ENCODE data around the gene IGFBPL1. TPM values are rescaled to one million over a fixed set of nuclear protein-coding genes. Genes with fewer than 3 reads are reported as not detected.

IGFBPL1 gene
- total RNA-seq, 1 experiment from 2014 or later: 37.9 TPM

DNA sequence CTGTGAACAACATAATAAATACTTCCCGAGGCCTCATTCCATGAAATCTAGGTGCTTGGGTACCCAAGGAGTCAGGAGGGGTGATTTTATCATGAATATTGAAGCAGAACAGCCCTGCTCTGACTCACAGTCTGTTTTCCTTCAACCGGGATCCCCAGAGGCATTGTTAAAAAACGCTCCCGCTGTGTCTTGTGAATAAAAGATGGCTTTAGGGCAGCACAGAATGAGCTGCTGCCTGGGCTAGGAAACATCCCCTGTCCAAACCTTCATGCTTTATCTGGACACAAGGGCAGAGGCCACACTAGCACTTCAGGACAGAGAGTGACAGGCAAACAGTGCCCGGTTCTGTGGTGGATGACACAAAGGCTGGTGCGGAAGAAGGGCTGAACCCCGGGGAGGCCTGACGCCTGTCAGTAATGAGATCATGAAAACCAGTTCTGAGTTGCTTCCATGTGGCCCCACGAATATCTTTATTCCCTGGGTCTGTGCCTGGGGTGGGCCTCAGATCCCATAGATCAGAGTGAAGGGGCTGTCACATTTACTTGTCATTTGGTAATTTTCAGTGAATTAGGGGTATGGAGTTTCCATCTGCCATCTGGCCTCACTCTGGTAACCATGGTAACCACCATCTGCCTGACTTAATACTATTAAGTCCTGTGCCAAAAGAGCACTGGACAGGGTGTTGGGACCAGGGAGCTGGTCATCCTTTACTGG is 2.6 kb downstream of the IGFBPL1 start:
- WGBS (ENCODE audit: extremely low coverage, insufficient read length, low lambda C conversion rate): no CpG with 5 or more reads among the region's 9 CpGs
- Histone ChIP-seq H3K4me2 (ENCODE audit: insufficient read depth, insufficient read length, low read length) (no peak overlapping the region), H4K8ac (replicated peaks; ENCODE audit: insufficient read length, low read depth, low read length) (no peak overlapping the region), H3K14ac (ENCODE audit: insufficient read depth, low read length) (no peak overlapping the region), H4K91ac (ENCODE audit: insufficient read length, low read depth, low read length) (no peak overlapping the region), H4K20me1 (ENCODE audit: control insufficient read depth, insufficient read depth, insufficient read length) (no peaks in the 10 kb centered on the region), H3K4me1 (ENCODE audit: insufficient read depth, low read length) (no peaks in the 10 kb centered on the region; the same call in 1 of the 2 replicates), H3K79me1 (ENCODE audit: insufficient read depth, low read depth, low read length, poor library complexity, severe bottlenecking) (no peaks in the 10 kb centered on the region), H3K9me3 (ENCODE audit: control insufficient read depth, low read depth, low read length) (no peaks in the 10 kb centered on the region), H3K27me3 (ENCODE audit: insufficient read depth, low read length) (peaks cover 18% of the 10 kb centered on the region; the same call in 1 of the 2 replicates), H2BK120ac (ENCODE audit: low read depth, low read length, poor library complexity, severe bottlenecking) (no peak overlapping the region), H2AK5ac (ENCODE audit: insufficient read length, low read length) (no peak overlapping the region), H3K23ac (ENCODE audit: insufficient read length, low read depth, low read length) (no peak overlapping the region), H2BK20ac (ENCODE audit: low read depth, low read length, poor library complexity, severe bottlenecking) (no peak overlapping the region), H2BK15ac (ENCODE audit: low read depth, low read length) (no peak overlapping the region), H2BK5ac (ENCODE audit: insufficient read length, low read length) (no peak overlapping the region), H3K79me2 (ENCODE audit: insufficient read depth, low read length) (no peaks in the 10 kb centered on the region), H3K18ac (ENCODE audit: insufficient read length, low read depth, low read length) (no peak overlapping the region), H3K27ac (ENCODE audit: insufficient read length, low read depth, low read length) (no peak overlapping the region), H3T11ph (ENCODE audit: low read length) (no peak overlapping the region), H3K23me2 (ENCODE audit: insufficient read length, low read depth, low read length, poor library complexity, severe bottlenecking) (peaks cover 10% of the 10 kb centered on the region), H3K4ac (ENCODE audit: low read depth, low read length) (no peak overlapping the region), H2BK12ac (ENCODE audit: insufficient read length, low read depth, low read length) (no peak overlapping the region), H4K5ac (ENCODE audit: insufficient read length, low read depth, low read length) (no peak overlapping the region), H2AFZ (ENCODE audit: low read length) (no peak overlapping the region), H3K56ac (ENCODE audit: insufficient read length, low read depth, low read length) (no peak overlapping the region), H3K9ac (ENCODE audit: extremely low read depth, insufficient read length, low read length) (no peak overlapping the region)
- no peaks in the 10 kb centered on the region for H3K9me3 Mint-ChIP-seq
- H3K36me3 Mint-ChIP-seq (ENCODE audit: insufficient read depth in 1 of 3, low read depth in 3 of 3): no peaks in the 10 kb centered on the region; a peak in 1 of 7 replicates
- peak overlapping the region in 1 of 2 experiments; percentile 42; a peak in 1 of 5 replicates for H3K4me3 Mint-ChIP-seq
- H3K4me1 Mint-ChIP-seq: peaks cover 46 to 55% of the 10 kb centered on the region in 2 experiments
- DNase-seq: peak; percentile 58
- no peak for TF ChIP-seq CTCF (conservative IDR thresholded peaks at IDR 0.05)
- peaks cover 37% of the 10 kb centered on the region for H3K27me3 Mint-ChIP-seq (ENCODE audit: low read depth)
- H3K27ac Mint-ChIP-seq: peak overlapping the region; percentile 34 to 89 (median 67); a peak in 6 of 7 replicates
